K562 (cell line): Measurements from ENCODE around the gene CCDC69. TPM values are rescaled to one million over a fixed set of nuclear protein-coding genes. Genes with fewer than 3 reads are reported as not detected.
A peak's percentile ranks its signal among the peaks of the same experiment; 100 is the strongest.

Experiments
- ARID2 ChIP-seq: fragments of 450-650 bp; IDR thresholded peaks from 2 replicates; pipeline ENCODE4 v1.6.1; 2017; ENCODE audit warnings: antibody characterized with exemption, mild to moderate bottlenecking
- ARID4B ChIP-seq: sonication (generic); formaldehyde crosslinking; IDR thresholded peaks from 2 replicates; pipeline ENCODE4 v1.8.0; 2022; ENCODE audit warnings: mild to moderate bottlenecking, missing genetic modification reagents
- ATF7 ChIP-seq: fragments of 450-650 bp; IDR thresholded peaks from 2 replicates; pipeline ENCODE4 v1.7.1; 2014; ENCODE audit warnings: mild to moderate bottlenecking, moderate library complexity
- ELF1 ChIP-seq: fragments of 200-800 bp; sonication (Bioruptor generic); IDR thresholded peaks from 2 replicates; pipeline ENCODE4 v1.6.1; 2016; ENCODE audit warnings: missing genetic modification characterization, missing compliant biosample characterization
- ERF ChIP-seq: fragments of 450-650 bp; formaldehyde crosslinking; IDR thresholded peaks from 2 replicates; pipeline ENCODE4 v1.4.0; 2020; ENCODE audit warnings: mild to moderate bottlenecking, mixed read lengths
- ESRRB ChIP-seq: fragments of 250-450 bp; sonication (Bioruptor Pico); IDR thresholded peaks from 2 replicates; pipeline ENCODE4 v1.5.0; 2020; ENCODE audit warnings: mild to moderate bottlenecking, moderate library complexity, borderline replicate concordance
- ETS1 ChIP-seq: conservative IDR thresholded peaks from 2 replicates; pipeline ENCODE4 v1.6.1; 2011; ENCODE audit warnings: low read depth, mild to moderate bottlenecking, low read length; ENCODE audit not compliant: control insufficient read depth
- HBP1 ChIP-seq: fragments of 450-650 bp; formaldehyde crosslinking; IDR thresholded peaks from 2 replicates; pipeline ENCODE4 v1.4.0; 2022; ENCODE audit warnings: missing genetic modification characterization
- MTA3 ChIP-seq: fragments of 450-650 bp; formaldehyde crosslinking; IDR thresholded peaks from 2 replicates; pipeline ENCODE4 v1.6.1; 2017; ENCODE audit warnings: mild to moderate bottlenecking, borderline replicate concordance
- POLR2A ChIP-seq: fragments of 450-650 bp; conservative IDR thresholded peaks from 2 replicates; pipeline ENCODE4 v1.6.1; 2016
- RBM25 ChIP-seq: fragments of 200-400 bp; formaldehyde crosslinking; IDR thresholded peaks from 2 replicates; pipeline ENCODE4 v1.6.1; 2018; ENCODE audit warnings: low read length, low read depth, moderate library complexity; ENCODE audit not compliant: severe bottlenecking
- TAF7 ChIP-seq: fragments of 450-650 bp; IDR thresholded peaks from 2 replicates; pipeline ENCODE4 v1.6.1; 2016; ENCODE audit warnings: missing genetic modification characterization, missing compliant biosample characterization
- ZBTB17 ChIP-seq: fragments of 450-650 bp; formaldehyde crosslinking; IDR thresholded peaks from 2 replicates; pipeline ENCODE4 v1.4.0; 2020; ENCODE audit warnings: mild to moderate bottlenecking
- ZBTB43 ChIP-seq: sonication (generic); formaldehyde crosslinking; IDR thresholded peaks from 2 replicates; pipeline ENCODE4 v1.8.0; 2023; ENCODE audit warnings: mild to moderate bottlenecking, missing genetic modification reagents
- ZFP91 ChIP-seq: sonication (generic); formaldehyde crosslinking; IDR thresholded peaks from 2 replicates; pipeline ENCODE4 v1.8.0; 2022; ENCODE audit warnings: mild to moderate bottlenecking, missing genetic modification reagents
- polyA plus RNA-seq, 8 experiments: library from polyadenylated mRNA; depleted of rRNA in 4 of 8; stranded (reverse) in 5 of 8; unstranded in 3 of 8; fragments of >200 nt; fragmentation: Nextera tagmentation in 2 of 8; fragmentation: Illumina TruSeq in 1 of 8; extraction: Ambion mirVana in 2 of 8; extraction: Trizol in 1 of 8; gene quantifications; 2 replicates each; pipeline versions ENCODE4 v1.2.1 to v1.2.3, GENCODE V29; 2011 to 2014; ENCODE audit warnings: inconsistent platforms in 1 of 8, missing spikeins in 1 of 8
- total RNA-seq, 7 experiments: library from RNA; depleted of rRNA in 6 of 7; stranded (reverse); fragments of >200 nt in 6 of 7; fragmentation: Illumina TruSeq in 2 of 7; extraction: Trizol in 2 of 7; gene quantifications; 2 replicates each; pipeline versions ENCODE4 v1.2.1 to v1.2.3, GENCODE V29; 2011 to 2021; ENCODE audit warnings: low replicate concordance in 1 of 7

CCDC69 gene
- total and polyA plus RNA-seq, 9 of the 15 experiments (the other 6 are each of a cell fraction or from before 2014, with no cell fraction given) = 0.65 to 12.2 (median 7.6) TPM

GRCh38 chr5:151213803-151214613, 9.9 kb downstream of the CCDC69 start (continued):
- no peak for TF ChIP-seq ETS1
- TF ChIP-seq ZBTB17 (CRISPR knock-in tag) = 0 out of 2 replicates have a peak, but pooled peaks have one; percentile 56
- peak; percentile 3 for TF ChIP-seq RBM25
- TF ChIP-seq ARID4B (CRISPR knock-in tag) = no peak
- 0 out of 2 replicates have a peak, but pooled peaks have one; percentile 51 for TF ChIP-seq MTA3
- peak; percentile 70 for TF ChIP-seq POLR2A
- TF ChIP-seq ELF1 = 0 out of 2 replicates have a peak, but pooled peaks have one; percentile 53
- no peak for TF ChIP-seq ZFP91
- no peak for TF ChIP-seq ZBTB43
- 0 out of 2 replicates have a peak, but pooled peaks have one; percentile 15 for TF ChIP-seq HBP1 (CRISPR knock-in tag)
- peak; percentile 63; the same call in 1 of the 2 replicates for TF ChIP-seq ATF7
- TF ChIP-seq TAF7 (tag) = no peak
- no peak for TF ChIP-seq ESRRB
- TF ChIP-seq ARID2 = no peak
- no peak for TF ChIP-seq ERF (CRISPR knock-in tag)
